Measurements from ENCODE around the gene PIK3C2A.

The PIK3C2A gene

GRCh38 chr11:17217401-17217800, 9.6 kb upstream of the PIK3C2A start:
- DNase-seq, result no peak

GRCh38 chr11:17214338-17214737, 6.6 kb upstream of the PIK3C2A start:
- no peak for DNase-seq

GRCh38 chr11:17211286-17211685, 3.5 kb upstream of the PIK3C2A start:
- DNase-seq, result no peak

- DNase-seq, result no peak
These were observed 2.1 kb upstream of the PIK3C2A start for GRCh38 chr11:17209939-17210245.

GRCh38 chr11:17208257-17208999, 642 bp upstream of the PIK3C2A start:
- DNase-seq, result no peak

- no peak for DNase-seq
These were observed 1.3 kb downstream of the PIK3C2A start for GRCh38 chr11:17206463-17206862.

GRCh38 chr11:17197431-17197898, 10.3 kb downstream of the PIK3C2A start:
- DNase-seq, result no peak

GRCh38 chr11:17188675-17189074, 19.1 kb downstream of the PIK3C2A start:
- DNase-seq, result no peak

GRCh38 chr11:17186932-17187692, 20.7 kb downstream of the PIK3C2A start:
- DNase-seq, result no peak

GRCh38 chr11:17185938-17186337, 21.8 kb downstream of the PIK3C2A start:
- DNase-seq, result no peak

- no peak for DNase-seq
These were observed 22.8 kb downstream of the PIK3C2A start for GRCh38 chr11:17184882-17185587.

GRCh38 chr11:17183836-17184235, 23.9 kb downstream of the PIK3C2A start:
- DNase-seq, result no peak

- DNase-seq, result no peak
These were observed 27.8 kb downstream of the PIK3C2A start for GRCh38 chr11:17179970-17180369.

- DNase-seq, result no peak
These were observed 34.5 kb downstream of the PIK3C2A start for GRCh38 chr11:17173332-17173731.

GRCh38 chr11:17171916-17172315, 35.9 kb downstream of the PIK3C2A start:
- no peak for DNase-seq

- DNase-seq, result no peak
These were observed 36.4 kb downstream of the PIK3C2A start for GRCh38 chr11:17171343-17171742.

GRCh38 chr11:17169876-17170275, 37.9 kb downstream of the PIK3C2A start:
- no peak for DNase-seq

GRCh38 chr11:17165247-17165890, 42.4 kb downstream of the PIK3C2A start:
- DNase-seq, result no peak

GRCh38 chr11:17164361-17165246, 43.2 kb downstream of the PIK3C2A start:
- no peak for DNase-seq

- no peak for DNase-seq
These were observed 44.0 kb downstream of the PIK3C2A start for GRCh38 chr11:17163736-17164135.

GRCh38 chr11:17163291-17163690, 44.5 kb downstream of the PIK3C2A start:
- no peak for DNase-seq

GRCh38 chr11:17162376-17162775, 45.4 kb downstream of the PIK3C2A start:
- DNase-seq, result no peak
